Mesothelial cell of epicardium (in vitro differentiated cells): ENCODE data around the gene CYB561A3. TPM values are rescaled to one million over a fixed set of nuclear protein-coding genes. Genes with fewer than 3 reads are reported as not detected.

Source experiments
- DNase-seq, 2 experiments: peaks; one replicate each; pipeline ENCODE4 v3.0.0; 2021; ENCODE audit warnings: low spot score in 2 of 2; ENCODE audit not compliant: unreplicated experiment in 2 of 2
- H3K27ac Mint-ChIP-seq: 2 replicates; pipeline ENCODE4 v1.8.0; 2021; ENCODE audit warnings: mixed read lengths
- H3K27me3 Mint-ChIP-seq: 2 replicates; pipeline ENCODE4 v1.8.0; 2021; ENCODE audit warnings: low read depth, mixed read lengths
- H3K36me3 Mint-ChIP-seq: 2 replicates; pipeline ENCODE4 v1.8.0; 2021; ENCODE audit warnings: mixed read lengths
- H3K4me1 Mint-ChIP-seq: 2 replicates; pipeline ENCODE4 v1.8.0; 2021; ENCODE audit warnings: mixed read lengths
- H3K4me3 Mint-ChIP-seq: 2 replicates; pipeline ENCODE4 v1.8.0; 2021; ENCODE audit warnings: mild to moderate bottlenecking, moderate library complexity, mixed read lengths
- H3K9me3 Mint-ChIP-seq: 2 replicates; pipeline ENCODE4 v1.8.0; 2021; ENCODE audit warnings: mixed read lengths
- total RNA-seq: library from RNA; stranded (reverse); gene quantifications from 3 replicates; pipeline ENCODE4 v1.2.1, GENCODE V29; 2021
- TF ChIP-seq, protein P1 (sequence below): fragments of 200-600 bp; sonication (generic); IDR thresholded peaks from one replicate; pipeline ENCODE4 v1.5.0; 2021; ENCODE audit warnings: antibody characterized with exemption; ENCODE audit not compliant: unreplicated experiment

Gene CYB561A3
- total RNA-seq, 1 donor from 2014 or later = 26.3 TPM

DNA sequence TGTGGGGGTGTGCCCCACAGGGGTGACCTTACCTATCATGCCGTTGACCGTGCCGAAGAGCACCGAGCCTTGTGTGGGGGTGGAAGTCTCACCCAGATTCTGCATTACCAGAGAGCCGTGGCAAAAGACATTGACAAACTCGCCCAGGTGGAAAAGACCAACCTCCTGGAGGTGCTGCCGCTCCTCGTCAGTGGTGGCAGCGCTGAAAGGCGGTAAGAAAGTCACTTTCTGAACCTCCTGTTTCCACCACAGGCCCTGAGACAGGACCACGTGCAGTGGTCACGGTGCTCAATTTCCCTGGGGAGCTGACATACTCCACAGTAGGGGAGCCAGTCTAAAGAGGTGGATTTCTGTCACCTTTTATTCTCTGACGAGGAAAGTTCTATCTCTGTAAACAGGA, 59.1 kb downstream of the CYB561A3 start:
- no peaks in the 10 kb centered on the region for H3K27me3 Mint-ChIP-seq

More for the DNA sequence above, 59.1 kb downstream of the CYB561A3 start:
- Mint-ChIP-seq H3K9me3 (no peaks in the 10 kb centered on the region), H3K4me3 (no peak overlapping the region), H3K36me3 (peaks cover 40% of the 10 kb centered on the region), H3K27ac (no peak overlapping the region), H3K4me1 (peaks cover 2% of the 10 kb centered on the region)
- TF ChIP-seq, protein P1, sequence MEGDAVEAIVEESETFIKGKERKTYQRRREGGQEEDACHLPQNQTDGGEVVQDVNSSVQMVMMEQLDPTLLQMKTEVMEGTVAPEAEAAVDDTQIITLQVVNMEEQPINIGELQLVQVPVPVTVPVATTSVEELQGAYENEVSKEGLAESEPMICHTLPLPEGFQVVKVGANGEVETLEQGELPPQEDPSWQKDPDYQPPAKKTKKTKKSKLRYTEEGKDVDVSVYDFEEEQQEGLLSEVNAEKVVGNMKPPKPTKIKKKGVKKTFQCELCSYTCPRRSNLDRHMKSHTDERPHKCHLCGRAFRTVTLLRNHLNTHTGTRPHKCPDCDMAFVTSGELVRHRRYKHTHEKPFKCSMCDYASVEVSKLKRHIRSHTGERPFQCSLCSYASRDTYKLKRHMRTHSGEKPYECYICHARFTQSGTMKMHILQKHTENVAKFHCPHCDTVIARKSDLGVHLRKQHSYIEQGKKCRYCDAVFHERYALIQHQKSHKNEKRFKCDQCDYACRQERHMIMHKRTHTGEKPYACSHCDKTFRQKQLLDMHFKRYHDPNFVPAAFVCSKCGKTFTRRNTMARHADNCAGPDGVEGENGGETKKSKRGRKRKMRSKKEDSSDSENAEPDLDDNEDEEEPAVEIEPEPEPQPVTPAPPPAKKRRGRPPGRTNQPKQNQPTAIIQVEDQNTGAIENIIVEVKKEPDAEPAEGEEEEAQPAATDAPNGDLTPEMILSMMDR = no peak
- DNase-seq = no peak

Other genes starting within 250 kb of the CYB561A3 start
- gene VPS37C, start 200.5 kb downstream of the CYB561A3 start, total RNA-seq = 24.8 to 29.1 TPM (median 26.5 TPM) in 3 replicates
- not detected in 3 replicates for gene PGA3, start 158.4 kb downstream of the CYB561A3 start, total RNA-seq
- gene PGA4, start 139.5 kb downstream of the CYB561A3 start, total RNA-seq = not detected in 3 replicates
- not detected in 3 replicates for gene PGA5, start 120.7 kb downstream of the CYB561A3 start, total RNA-seq
- 6.2 to 8.7 TPM (median 8.2 TPM) in 3 replicates for gene VWCE, start 66.6 kb downstream of the CYB561A3 start, total RNA-seq
- 253 to 266 TPM (median 263 TPM) in 3 replicates for gene DDB1, start 28.8 kb downstream of the CYB561A3 start, total RNA-seq
- gene TKFC, start 28.7 kb downstream of the CYB561A3 start, total RNA-seq = 74.0 to 83.6 TPM (median 75.8 TPM) in 3 replicates
- gene TMEM138, start 492 bp upstream of the CYB561A3 start, total RNA-seq = 48.4 to 51.5 TPM (median 49.2 TPM) in 3 replicates
- gene TMEM216, start 30.7 kb upstream of the CYB561A3 start, total RNA-seq = 22.2 to 26.1 TPM (median 22.5 TPM) in 3 replicates
- 107 to 116 TPM (median 112 TPM) in 3 replicates for gene CPSF7, start 68.1 kb upstream of the CYB561A3 start, total RNA-seq
- gene SDHAF2, start 68.2 kb upstream of the CYB561A3 start, total RNA-seq = 36.1 to 38.9 TPM (median 38.0 TPM) in 3 replicates
- 0.09 to 0.16 TPM (median 0.11 TPM) in 3 replicates for gene LRRC10B, start 146.9 kb upstream of the CYB561A3 start, total RNA-seq
- gene SYT7, start 219.2 kb upstream of the CYB561A3 start, total RNA-seq = 7.6 to 9.4 TPM (median 8.3 TPM) in 3 replicates